Measurements from ENCODE around the gene PKIB. TPM values are rescaled to one million over a fixed set of nuclear protein-coding genes. Genes with fewer than 3 reads are reported as not detected.

The PKIB gene
- total RNA-seq, 2 donors from 2014 or later: 63.4 to 113 TPM

GRCh38 chr6:122568350-122568749 lies 41.9 kb upstream of the PKIB start:
- Histone ChIP-seq H3K4me1 (no peaks in the 10 kb centered on the region), H3K36me3 (no peaks in the 10 kb centered on the region), H3K9ac (ENCODE audit: low read depth in 2 of 2, low read length in 2 of 2) (peak overlapping the region in 1 of 2 donors; percentile 51), H3K27ac (peak overlapping the region; percentile 62), H3K27me3 (no peaks in the 10 kb centered on the region), H3K4me3 (no peak overlapping the region), H3K9me3 (no peaks in the 10 kb centered on the region)
- peak; percentile 31 for DNase-seq
- no peak for TF ChIP-seq CTCF (IDR thresholded peaks at IDR 0.05)
- intact Hi-C loops (cut with DNase I): no loop called here

DNA sequence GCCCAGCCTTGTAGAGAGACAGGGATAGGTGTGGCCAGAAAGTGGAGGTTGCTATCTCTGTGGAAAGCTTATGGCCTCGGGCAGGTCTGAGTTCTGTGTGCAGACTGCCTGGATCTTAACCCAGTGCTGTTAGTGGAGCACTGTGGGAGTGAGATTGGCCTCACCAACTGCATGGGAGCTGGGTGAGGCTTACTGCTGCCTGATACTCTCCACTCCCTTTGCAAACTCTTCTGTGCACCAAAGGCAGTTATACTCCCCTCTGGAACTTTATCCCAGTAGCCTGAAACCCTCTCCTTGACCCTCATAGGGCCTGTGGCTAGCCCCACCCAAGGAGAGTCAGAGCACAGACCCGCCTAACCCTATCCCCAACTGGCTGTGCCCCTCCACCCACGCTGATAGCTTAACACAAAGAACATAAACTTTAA lies 41.4 kb upstream of the PKIB start:
- Histone ChIP-seq H3K9ac (ENCODE audit: low read depth in 2 of 2, low read length in 2 of 2) (peak overlapping the region; percentile 1 to 51), H3K27ac (peak overlapping the region; percentile 62), H3K4me3 (no peak overlapping the region), H3K9me3 (no peaks in the 10 kb centered on the region), H3K27me3 (no peaks in the 10 kb centered on the region), H3K4me1 (no peaks in the 10 kb centered on the region), H3K36me3 (no peaks in the 10 kb centered on the region)
- intact Hi-C loops (cut with DNase I): no loop called here
- no peak for TF ChIP-seq CTCF (IDR thresholded peaks at IDR 0.05)
- DNase-seq: peak; percentile 70

DNA sequence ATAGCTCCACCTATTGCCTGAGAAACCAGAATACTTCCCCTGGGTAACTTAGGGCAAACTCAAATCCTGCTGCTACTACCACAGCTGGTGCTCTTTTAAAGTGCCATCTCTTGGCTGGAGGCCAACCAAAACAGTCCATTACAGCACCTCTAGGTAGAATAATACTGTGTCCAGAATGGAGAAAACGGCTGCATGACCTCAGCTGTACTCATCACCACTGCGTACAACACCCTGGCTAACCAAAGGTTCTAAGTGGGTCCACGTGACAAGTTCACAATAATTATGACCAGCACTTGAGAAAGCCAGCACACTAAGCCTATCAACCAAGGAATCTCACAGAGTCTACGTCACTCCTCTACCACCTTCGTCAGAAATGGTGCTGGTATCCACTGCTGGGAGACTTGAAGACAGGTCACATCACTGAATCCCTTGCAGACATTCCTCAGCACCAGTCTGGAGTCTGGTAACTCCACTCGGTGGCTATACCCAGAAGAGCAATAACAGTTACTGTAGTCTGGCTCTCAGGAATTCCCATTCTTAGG lies 40.9 kb upstream of the PKIB start:
- H3K9me3 ChIP-seq: no peaks in the 10 kb centered on the region
- peak overlapping the region in 1 of 2 donors; percentile 1 for H3K9ac ChIP-seq (ENCODE audit: low read depth in 2 of 2, low read length in 2 of 2)
- intact Hi-C loops (cut with DNase I): no loop called here
- H3K36me3 ChIP-seq: no peaks in the 10 kb centered on the region
- H3K27ac ChIP-seq: peak overlapping the region; percentile 62
- H3K4me1 ChIP-seq: no peaks in the 10 kb centered on the region
- no peaks in the 10 kb centered on the region for H3K27me3 ChIP-seq
- DNase-seq: no peak
- TF ChIP-seq CTCF (IDR thresholded peaks at IDR 0.05): no peak
- no peak overlapping the region for H3K4me3 ChIP-seq

DNA sequence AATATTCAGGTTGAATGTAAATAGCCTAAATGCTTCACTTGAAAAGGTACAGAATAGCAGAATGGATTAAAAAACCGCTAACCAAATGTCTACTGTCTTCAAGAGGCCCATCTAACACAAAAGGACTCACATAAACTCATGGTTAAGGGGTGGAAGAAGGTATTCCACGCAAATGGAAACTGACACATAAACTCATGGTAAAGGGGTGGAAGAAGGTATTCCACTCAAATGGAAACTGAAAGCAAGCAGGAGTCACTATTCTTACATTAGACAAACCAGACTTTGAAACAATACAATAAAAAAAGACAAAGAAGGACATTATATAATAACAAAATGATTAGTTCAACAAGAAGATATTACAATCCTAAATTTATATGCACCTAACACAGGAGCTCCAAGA lies 38.3 kb upstream of the PKIB start:
- no peak for DNase-seq
- Histone ChIP-seq H3K9me3 (no peaks in the 10 kb centered on the region), H3K27ac (no peak overlapping the region), H3K4me3 (no peak overlapping the region), H3K9ac (ENCODE audit: low read depth in 2 of 2, low read length in 2 of 2) (no peak overlapping the region), H3K27me3 (no peaks in the 10 kb centered on the region), H3K4me1 (no peaks in the 10 kb centered on the region), H3K36me3 (no peaks in the 10 kb centered on the region)
- no peak for TF ChIP-seq CTCF (IDR thresholded peaks at IDR 0.05)
- intact Hi-C loops (cut with DNase I): no loop called here

DNA sequence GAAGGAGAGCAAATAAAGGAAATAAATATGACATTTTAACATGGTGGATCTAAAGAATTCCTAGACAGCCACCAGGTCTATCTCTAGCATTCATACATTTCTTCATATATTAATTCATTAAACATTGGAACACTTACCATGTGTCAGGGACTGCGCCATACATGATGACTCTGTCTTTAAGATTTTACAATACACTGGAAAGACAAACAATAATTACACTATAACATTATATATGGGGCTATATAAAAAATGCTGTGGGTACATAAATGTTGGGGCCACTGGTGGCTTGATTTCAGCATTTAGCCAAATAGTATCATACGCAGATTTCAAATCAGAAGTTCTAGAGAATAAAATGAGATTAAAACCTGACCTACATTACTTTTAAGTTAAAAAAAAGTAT lies 33.3 kb upstream of the PKIB start:
- H3K9ac ChIP-seq (ENCODE audit: low read depth in 2 of 2, low read length in 2 of 2): no peak overlapping the region
- no peak for TF ChIP-seq CTCF (IDR thresholded peaks at IDR 0.05)
- no peaks in the 10 kb centered on the region for H3K9me3 ChIP-seq
- intact Hi-C loops (cut with DNase I): no loop called here
- H3K4me1 ChIP-seq: no peaks in the 10 kb centered on the region
- no peaks in the 10 kb centered on the region for H3K27me3 ChIP-seq
- H3K4me3 ChIP-seq: no peak overlapping the region
- H3K27ac ChIP-seq: no peak overlapping the region
- DNase-seq: no peak
- no peaks in the 10 kb centered on the region for H3K36me3 ChIP-seq
